Prostate gland (tissue), 2 donors: Measurements from ENCODE around the gene GABRE.

Experiments used
- POLR2A ChIP-seq: fragments of 450-650 bp; IDR thresholded peaks from one replicate; pipeline ENCODE4 v1.6.1; 2016; ENCODE audit warnings: antibody characterized with exemption, mild to moderate bottlenecking
- TF ChIP-seq, protein P1 (sequence below), 4 experiments: fragments of 200-600 bp in 2 of 4; fragments of 450-650 bp in 2 of 4; sonication (generic) in 2 of 4; IDR thresholded peaks; 1 replicate in 3 of 4; 2 replicates in 1 of 4; pipeline ENCODE4 v1.5.1; 2016 to 2019; ENCODE audit warnings: antibody characterized with exemption in 4 of 4, mild to moderate bottlenecking in 2 of 4, moderate library complexity in 2 of 4

DNA sequence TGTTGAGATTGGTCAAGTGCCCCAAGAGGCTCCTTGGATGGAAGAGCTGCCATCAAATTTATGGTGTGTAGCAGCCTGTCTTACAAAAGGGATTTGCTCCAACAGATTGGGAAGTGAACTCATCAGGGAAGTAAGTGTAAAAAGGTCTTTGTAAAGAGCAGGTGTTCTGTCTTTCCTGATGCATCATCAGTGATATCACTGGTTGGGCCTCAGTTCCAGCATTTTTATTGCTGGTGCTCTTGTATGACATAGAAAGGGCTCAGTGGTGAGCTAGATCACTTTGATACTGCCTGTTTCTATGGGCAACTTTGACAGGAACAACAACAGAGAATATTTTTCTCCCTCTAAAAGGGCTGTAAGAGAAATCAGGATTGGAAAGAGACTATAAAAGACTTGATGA lies 8.7 kb upstream of the GABRE start:
- TF ChIP-seq, protein P1, sequence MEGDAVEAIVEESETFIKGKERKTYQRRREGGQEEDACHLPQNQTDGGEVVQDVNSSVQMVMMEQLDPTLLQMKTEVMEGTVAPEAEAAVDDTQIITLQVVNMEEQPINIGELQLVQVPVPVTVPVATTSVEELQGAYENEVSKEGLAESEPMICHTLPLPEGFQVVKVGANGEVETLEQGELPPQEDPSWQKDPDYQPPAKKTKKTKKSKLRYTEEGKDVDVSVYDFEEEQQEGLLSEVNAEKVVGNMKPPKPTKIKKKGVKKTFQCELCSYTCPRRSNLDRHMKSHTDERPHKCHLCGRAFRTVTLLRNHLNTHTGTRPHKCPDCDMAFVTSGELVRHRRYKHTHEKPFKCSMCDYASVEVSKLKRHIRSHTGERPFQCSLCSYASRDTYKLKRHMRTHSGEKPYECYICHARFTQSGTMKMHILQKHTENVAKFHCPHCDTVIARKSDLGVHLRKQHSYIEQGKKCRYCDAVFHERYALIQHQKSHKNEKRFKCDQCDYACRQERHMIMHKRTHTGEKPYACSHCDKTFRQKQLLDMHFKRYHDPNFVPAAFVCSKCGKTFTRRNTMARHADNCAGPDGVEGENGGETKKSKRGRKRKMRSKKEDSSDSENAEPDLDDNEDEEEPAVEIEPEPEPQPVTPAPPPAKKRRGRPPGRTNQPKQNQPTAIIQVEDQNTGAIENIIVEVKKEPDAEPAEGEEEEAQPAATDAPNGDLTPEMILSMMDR (IDR thresholded peaks at IDR 0.05), result no peak
- TF ChIP-seq POLR2A, result no peak
